GM06990 (cell line): ENCODE data around the gene VTI1A.

ENCODE experiments used
- DNase-seq: peaks from one replicate; pipeline ENCODE4 v3.0.0-alpha.2; 2011; ENCODE audit not compliant: insufficient read length; ENCODE audit errors: extremely low read depth
- H3K27me3 ChIP-seq: replicated peaks from 2 replicates; pipeline ENCODE4 v1.6.0; 2011; ENCODE audit warnings: low read length; ENCODE audit not compliant: control insufficient read depth, insufficient read depth
- H3K36me3 ChIP-seq: 2 replicates; pipeline ENCODE4 v1.5.1; 2011; ENCODE audit warnings: low read length; ENCODE audit not compliant: control insufficient read depth, insufficient read depth
- H3K4me3 ChIP-seq: replicated peaks from 2 replicates; pipeline ENCODE4 v1.5.1; 2011; ENCODE audit warnings: low read depth, mild to moderate bottlenecking, control low read depth, low read length
- CTCF ChIP-seq: IDR thresholded peaks from 2 replicates; pipeline ENCODE4 v1.5.1; 2011; ENCODE audit warnings: low read length, control low read depth, mild to moderate bottlenecking, inconsistent platforms; ENCODE audit not compliant: insufficient read depth, poor library complexity, severe bottlenecking

VTI1A gene

GRCh38 chr10:112848868-112849430 is 401.9 kb downstream of the VTI1A start:
- DNase-seq = no peak
- Histone ChIP-seq H3K36me3 (no peaks in the 10 kb centered on the region), H3K27me3 (no peaks in the 10 kb centered on the region), H3K4me3 (no peak overlapping the region)
- no peak for TF ChIP-seq CTCF

- TF ChIP-seq CTCF = no peak
Observed at GRCh38 chr10:112849546-112849945, 402.5 kb downstream of the VTI1A start.

GRCh38 chr10:112851181-112851580 is 404.2 kb downstream of the VTI1A start:
- no peak overlapping the region for H3K4me3 ChIP-seq
- DNase-seq = no peak
- no peak for TF ChIP-seq CTCF

More at GRCh38 chr10:112849546-112849945, 402.5 kb downstream of the VTI1A start:
- DNase-seq = no peak
- Histone ChIP-seq H3K36me3 (no peaks in the 10 kb centered on the region), H3K4me3 (no peak overlapping the region), H3K27me3 (no peaks in the 10 kb centered on the region)

GRCh38 chr10:112851588-112852211 is 404.7 kb downstream of the VTI1A start:
- no peak for DNase-seq
- no peak overlapping the region for H3K4me3 ChIP-seq
- TF ChIP-seq CTCF = no peak
- H3K36me3 ChIP-seq = no peaks in the 10 kb centered on the region
- 0 out of 2 replicates have a peak, but pooled peaks cover 2% of the 10 kb centered on the region for H3K27me3 ChIP-seq

More at GRCh38 chr10:112851181-112851580, 404.2 kb downstream of the VTI1A start:
- no peaks in the 10 kb centered on the region for H3K36me3 ChIP-seq
- H3K27me3 ChIP-seq = 0 out of 2 replicates have a peak, but pooled peaks cover 1% of the 10 kb centered on the region

GRCh38 chr10:112852306-112852705 is 405.3 kb downstream of the VTI1A start:
- H3K27me3 ChIP-seq = 0 out of 2 replicates have a peak, but pooled peaks cover 2% of the 10 kb centered on the region
- no peaks in the 10 kb centered on the region for H3K36me3 ChIP-seq
- TF ChIP-seq CTCF = no peak
- DNase-seq = no peak
- H3K4me3 ChIP-seq = no peak overlapping the region
